Measurements from ENCODE around the gene CCND1. TPM values are rescaled to one million over a fixed set of nuclear protein-coding genes. Genes with fewer than 3 reads are reported as not detected.

Gene CCND1
- total and polyA plus RNA-seq, 10 of the 15 experiments (the other 5 are each of a cell fraction or from before 2014, with no cell fraction given), result 0.09 to 6.6 (median 0.59) TPM; not detected in 2

DNA sequence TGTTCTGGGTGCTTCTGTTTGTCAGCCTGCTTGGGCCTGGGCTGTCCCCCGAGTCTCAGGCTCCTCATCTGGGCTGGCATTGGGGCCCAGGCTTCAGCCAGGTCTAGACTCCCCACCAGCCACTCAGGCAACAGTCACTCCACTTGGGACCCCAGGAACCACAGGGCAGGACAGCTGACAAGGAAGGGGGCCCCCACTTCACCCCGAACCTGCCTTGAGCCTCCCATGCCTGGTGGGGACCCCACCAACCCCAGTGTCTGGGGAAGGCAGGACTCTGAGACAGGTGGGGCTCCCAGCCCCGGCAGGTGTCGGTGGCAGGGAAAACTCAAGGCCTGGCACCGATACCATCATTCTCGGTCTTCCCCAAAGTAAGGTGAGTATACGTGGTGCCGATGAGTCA lies 45.9 kb downstream of the CCND1 start:
- CTCF ChIA-PET, result interaction anchor here (0.6 to 1.6 kb wide), 4 partner anchors 28 to 529 kb away, joined by 3 to 4 read pairs (median 3); no protein-coding TSS in a partner anchor
- Histone ChIP-seq H3K4me3 (no peak overlapping the region), H3K4me2 (ENCODE audit: control insufficient read depth, insufficient read depth) (no peak overlapping the region), H3K27ac (ENCODE audit: control insufficient read depth, insufficient read depth) (no peak overlapping the region), H3K9ac (ENCODE audit: control insufficient read depth, insufficient read depth, low read length) (no peak overlapping the region), H3K36me3 (ENCODE audit: control insufficient read depth in 2 of 2, insufficient read depth in 2 of 2, low read length in 1 of 2) (no peaks in the 10 kb centered on the region), H3K4me1 (ENCODE audit: control insufficient read depth, insufficient read depth, low read length) (no peaks in the 10 kb centered on the region), H2AFZ (ENCODE audit: control insufficient read depth, low read depth, low read length) (no peak overlapping the region), H3K27me3 (replicated peaks in 1 of 2; ENCODE audit: control insufficient read depth in 2 of 2, insufficient read depth in 2 of 2, low read length in 1 of 2) (no peaks in the 10 kb centered on the region), H3K9me3 (replicated peaks; ENCODE audit: control insufficient read depth, insufficient read depth, low read length) (no peaks in the 10 kb centered on the region; the same call in 2 of the 3 replicates), H3K79me2 (ENCODE audit: control insufficient read depth, insufficient read depth, low read length) (no peaks in the 10 kb centered on the region), H4K20me1 (ENCODE audit: control insufficient read depth, insufficient read depth) (no peaks in the 10 kb centered on the region)
- WGBS (ENCODE audit: insufficient coverage, insufficient replicate concordance, low lambda C conversion rate, missing lambda C conversion rate), result 75% methylated on average over 8 of the region's 8 CpGs
- DNase-seq (ENCODE audit: low read depth, low spot score), result no peak
- POLR2A ChIA-PET, result no interaction called here
- intact Hi-C loops (cut with micrococcal nuclease; ENCODE audit: unreplicated experiment) (loop anchor here (1.0 to 5.0 kb wide), 3 partner anchors 156 to 515 kb away; partner anchors contain the start of gene FADD), in situ Hi-C loops (cut with MboI) (loop anchor here (5.0 to 10.0 kb wide), 2 partner anchors 200 to 508 kb away; no protein-coding TSS in a partner anchor)
- TF ChIP-seq ZBED1 (IDR thresholded peaks at IDR 0.05; ENCODE audit: borderline replicate concordance), result no peak
- no peak for TF ChIP-seq CREB1 (IDR thresholded peaks at IDR 0.05; ENCODE audit: low read depth)
- no peak for TF ChIP-seq CBX3 (IDR thresholded peaks at IDR 0.05; ENCODE audit: borderline replicate concordance, low read depth)
- TF ChIP-seq, protein P1, sequence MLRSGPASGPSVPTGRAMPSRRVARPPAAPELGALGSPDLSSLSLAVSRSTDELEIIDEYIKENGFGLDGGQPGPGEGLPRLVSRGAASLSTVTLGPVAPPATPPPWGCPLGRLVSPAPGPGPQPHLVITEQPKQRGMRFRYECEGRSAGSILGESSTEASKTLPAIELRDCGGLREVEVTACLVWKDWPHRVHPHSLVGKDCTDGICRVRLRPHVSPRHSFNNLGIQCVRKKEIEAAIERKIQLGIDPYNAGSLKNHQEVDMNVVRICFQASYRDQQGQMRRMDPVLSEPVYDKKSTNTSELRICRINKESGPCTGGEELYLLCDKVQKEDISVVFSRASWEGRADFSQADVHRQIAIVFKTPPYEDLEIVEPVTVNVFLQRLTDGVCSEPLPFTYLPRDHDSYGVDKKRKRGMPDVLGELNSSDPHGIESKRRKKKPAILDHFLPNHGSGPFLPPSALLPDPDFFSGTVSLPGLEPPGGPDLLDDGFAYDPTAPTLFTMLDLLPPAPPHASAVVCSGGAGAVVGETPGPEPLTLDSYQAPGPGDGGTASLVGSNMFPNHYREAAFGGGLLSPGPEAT (IDR thresholded peaks at IDR 0.05; ENCODE audit: low read depth), result no peak
- TF ChIP-seq SMARCA5 (IDR thresholded peaks at IDR 0.05), result no peak
- SMC1A ChIA-PET (ENCODE audit: uncharacterized antibody, unreplicated experiment), result no interaction called here
- FAIRE-seq, result no peak
- ATAC-seq, result no peak
- RAD21 ChIA-PET (ENCODE audit: unreplicated experiment), result no interaction called here
- BruUV-seq (replicated peaks), result no TSS peak
